Kidney (tissue), 14 donors: ENCODE results near the gene IP6K3. TPM values are rescaled to one million over a fixed set of nuclear protein-coding genes. Genes with fewer than 3 reads are reported as not detected.

Experiments
- DNase-seq, 5 donors: peaks; one replicate each; pipeline ENCODE4 v3.0.0-alpha.2; 2013 to 2020
- FAIRE-seq: peaks from 2 replicates; lab custom pipeline; 2012; peaks lifted over from hg19 to GRCh38; lab: Jason Lieb, UNC
- H3K27ac ChIP-seq, 2 donors: one replicate each; pipeline ENCODE4 v1.7.0; 2013; ENCODE audit warnings: low read depth in 2 of 2, low read length in 2 of 2, inconsistent platforms in 1 of 2
- H3K27me3 ChIP-seq: one replicate; pipeline ENCODE4 v1.7.1; 2013; ENCODE audit warnings: low read length, inconsistent platforms; ENCODE audit not compliant: control insufficient read depth, insufficient read depth
- H3K36me3 ChIP-seq, 3 donors: one replicate each; pipeline versions ENCODE4 v1.7.0 to v1.7.1; 2013; ENCODE audit warnings: low read length in 3 of 3, control low read depth in 1 of 3, inconsistent platforms in 1 of 3; ENCODE audit not compliant: insufficient read depth in 3 of 3, control insufficient read depth in 2 of 3
- H3K4me1 ChIP-seq, 3 donors: one replicate each; pipeline versions ENCODE4 v1.7.0 to v1.7.1; 2013; ENCODE audit warnings: low read length in 3 of 3, inconsistent platforms in 1 of 3, low read depth in 1 of 3; ENCODE audit not compliant: control insufficient read depth in 2 of 3, insufficient read depth in 2 of 3
- H3K4me3 ChIP-seq, 3 donors: one replicate each; pipeline versions ENCODE4 v1.7.0 to v1.8.1; 2013; ENCODE audit warnings: low read length in 3 of 3, control low read depth in 1 of 3, inconsistent platforms in 1 of 3
- H3K9ac ChIP-seq, 3 donors: one replicate each; pipeline versions ENCODE4 v1.7.0 to v1.7.1; 2013; ENCODE audit warnings: low read length in 3 of 3, control low read depth in 1 of 3, inconsistent platforms in 1 of 3
- H3K9me3 ChIP-seq, 3 donors: one replicate each; pipeline versions ENCODE4 v1.7.0 to v1.7.1; 2013; ENCODE audit warnings: low read length in 3 of 3, control low read depth in 1 of 3, inconsistent platforms in 1 of 3; ENCODE audit not compliant: control insufficient read depth in 2 of 3, insufficient read depth in 1 of 3
- CTCF ChIP-seq: IDR thresholded peaks from 3 replicates; pipeline ENCODE4 v1.5.1; 2012; ENCODE audit warnings: mild to moderate bottlenecking, moderate library complexity, borderline replicate concordance; ENCODE audit not compliant: insufficient read depth; ENCODE audit errors: extremely low read depth
- intact Hi-C: fragments of 100-400 bp; cut with DNase I; formaldehyde crosslinking; loops from one replicate; pipeline ENCODE4 v1.11.1; 2022
- polyA plus RNA-seq: library from polyadenylated mRNA; stranded (reverse); fragments of 350-450 nt; fragmentation: Illumina TruSeq; extraction: RNeasy Lipid Tissue Mini Kit (QIAGEN cat#74804); gene quantifications from one replicate; pipeline ENCODE4 v1.2.3, GENCODE V29; 2014; ENCODE audit warnings: low read depth, low replicate concordance; ENCODE audit not compliant: insufficient read depth
- total RNA-seq: library from RNA; stranded (reverse); fragmentation: NEBNext Ultra II Directional; extraction: Animal tissue kit (Norgen Biotek cat#: 25700); gene quantifications from one replicate; pipeline ENCODE4 v1.2.1, GENCODE V29; 2021
- donor health status: control.
- donor health status: control.
- donor health status: control.
- donor health status: control.
- donor health status: control.
- donor health status: DM: yes; HTN: yes; CAD: no.
- donor health status: Normal renal cell carcinoma (clear cell type).

Gene IP6K3
- total and polyA plus RNA-seq, 2 donors from 2014 or later, result 0.47 to 4.0 TPM

GRCh38 chr6:33714385-33715040 lies 32.2 kb downstream of the IP6K3 start:
- H3K4me1 ChIP-seq, result peaks cover 3 to 25% (median 14%) of the 10 kb centered on the region in 3 donors
- H3K27me3 ChIP-seq, result no peaks in the 10 kb centered on the region
- intact Hi-C loops, result no loop called here
- no peak overlapping the region for H3K9ac ChIP-seq
- no peaks in the 10 kb centered on the region for H3K9me3 ChIP-seq
- H3K4me3 ChIP-seq, result no peak overlapping the region
- no peak overlapping the region for H3K27ac ChIP-seq
- FAIRE-seq, result no peak
- peak in 1 of 5 donors; percentile 18 for DNase-seq
- TF ChIP-seq CTCF, result no peak
- H3K36me3 ChIP-seq, result peaks cover 0 to 3% (median 0%) of the 10 kb centered on the region in 3 donors

GRCh38 chr6:33713786-33714185 lies 32.9 kb downstream of the IP6K3 start:
- no peak for DNase-seq
- Histone ChIP-seq H3K4me1 (peaks cover 3 to 25% (median 14%) of the 10 kb centered on the region in 3 donors), H3K27ac (no peak overlapping the region), H3K9me3 (no peaks in the 10 kb centered on the region), H3K27me3 (no peaks in the 10 kb centered on the region), H3K4me3 (no peak overlapping the region), H3K9ac (no peak overlapping the region), H3K36me3 (peaks cover 0 to 10% (median 0%) of the 10 kb centered on the region in 3 donors)
- no peak for TF ChIP-seq CTCF
- no peak for FAIRE-seq
- intact Hi-C loops, result no loop called here

GRCh38 chr6:33712914-33713313 lies 33.8 kb downstream of the IP6K3 start:
- H3K9ac ChIP-seq, result no peak overlapping the region
- H3K4me3 ChIP-seq, result no peak overlapping the region
- DNase-seq, result no peak
- H3K4me1 ChIP-seq, result peaks cover 3 to 25% (median 14%) of the 10 kb centered on the region in 3 donors
- no peak for TF ChIP-seq CTCF
- no peaks in the 10 kb centered on the region for H3K27me3 ChIP-seq
- no peak for FAIRE-seq
- no peaks in the 10 kb centered on the region for H3K9me3 ChIP-seq
- intact Hi-C loops, result no loop called here
- no peak overlapping the region for H3K27ac ChIP-seq
- H3K36me3 ChIP-seq, result peaks cover 0 to 12% (median 0%) of the 10 kb centered on the region in 3 donors
